Measurements from ENCODE around the gene ACY1.

The ACY1 gene

DNA sequence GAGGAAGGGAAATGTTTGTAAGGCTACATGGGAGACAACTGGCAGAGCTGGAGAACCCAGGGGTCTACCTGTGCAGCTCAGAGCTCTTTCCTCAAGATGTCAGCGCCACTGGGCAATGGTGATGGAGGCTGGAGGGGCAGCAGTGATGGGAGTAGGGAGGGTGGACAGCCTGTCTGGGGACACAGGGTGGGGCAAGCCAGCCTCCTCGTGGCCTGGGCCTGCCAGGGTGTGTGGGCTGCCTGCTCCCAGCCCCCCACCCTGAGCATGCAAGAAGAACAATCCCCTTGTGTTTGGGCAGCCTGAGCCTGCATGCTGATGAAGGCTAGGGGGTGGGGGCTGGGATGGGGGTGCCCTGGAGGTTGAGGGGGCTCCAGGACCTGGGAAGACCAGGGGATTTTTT is 17.3 kb upstream of the ACY1 start:
- no peak for DNase-seq

DNA sequence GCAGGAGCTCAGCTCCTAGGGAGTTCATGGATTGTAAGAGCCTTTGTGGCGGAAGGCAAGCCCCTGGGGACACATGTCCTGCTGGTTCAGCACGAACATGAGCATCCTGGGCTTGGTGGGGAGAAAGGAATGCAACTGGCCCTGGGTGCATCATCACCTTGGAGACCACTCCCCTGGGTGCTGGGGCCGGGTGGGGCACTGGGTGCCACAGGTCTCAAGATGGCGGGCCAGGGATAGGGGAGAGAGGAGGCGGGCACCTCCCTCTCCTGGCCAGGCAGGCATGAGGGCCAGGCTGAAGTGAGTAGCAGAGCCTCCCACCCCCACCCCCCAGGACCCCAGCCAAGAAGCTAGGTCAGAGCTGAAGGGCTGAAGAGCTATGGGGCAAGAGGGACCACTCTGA is 16.8 kb upstream of the ACY1 start:
- DNase-seq: no peak

DNA sequence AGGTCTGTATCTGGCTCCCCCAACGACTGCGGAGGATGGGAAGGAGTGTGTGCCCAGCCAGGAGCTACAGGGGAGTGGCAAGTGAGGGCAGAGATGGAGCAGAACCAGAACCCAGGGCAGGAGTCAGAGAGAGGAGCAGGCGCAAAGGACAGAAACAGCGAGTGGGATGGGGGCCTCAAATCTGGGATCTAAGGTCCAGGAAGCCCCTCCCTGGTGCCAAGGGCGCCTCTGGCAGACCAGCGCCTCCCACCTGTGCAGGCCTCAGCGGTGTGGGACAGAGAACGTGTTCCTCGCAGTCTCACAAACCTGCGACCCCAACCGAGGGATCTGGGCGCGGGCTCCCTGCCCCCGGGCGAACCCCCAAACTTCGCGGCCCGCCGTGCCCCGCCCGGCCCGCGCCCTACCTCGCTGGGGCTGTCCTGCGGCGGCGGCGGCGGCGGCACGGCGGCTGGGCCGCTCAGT is 16.4 kb upstream of the ACY1 start:
- no peak for DNase-seq

DNA sequence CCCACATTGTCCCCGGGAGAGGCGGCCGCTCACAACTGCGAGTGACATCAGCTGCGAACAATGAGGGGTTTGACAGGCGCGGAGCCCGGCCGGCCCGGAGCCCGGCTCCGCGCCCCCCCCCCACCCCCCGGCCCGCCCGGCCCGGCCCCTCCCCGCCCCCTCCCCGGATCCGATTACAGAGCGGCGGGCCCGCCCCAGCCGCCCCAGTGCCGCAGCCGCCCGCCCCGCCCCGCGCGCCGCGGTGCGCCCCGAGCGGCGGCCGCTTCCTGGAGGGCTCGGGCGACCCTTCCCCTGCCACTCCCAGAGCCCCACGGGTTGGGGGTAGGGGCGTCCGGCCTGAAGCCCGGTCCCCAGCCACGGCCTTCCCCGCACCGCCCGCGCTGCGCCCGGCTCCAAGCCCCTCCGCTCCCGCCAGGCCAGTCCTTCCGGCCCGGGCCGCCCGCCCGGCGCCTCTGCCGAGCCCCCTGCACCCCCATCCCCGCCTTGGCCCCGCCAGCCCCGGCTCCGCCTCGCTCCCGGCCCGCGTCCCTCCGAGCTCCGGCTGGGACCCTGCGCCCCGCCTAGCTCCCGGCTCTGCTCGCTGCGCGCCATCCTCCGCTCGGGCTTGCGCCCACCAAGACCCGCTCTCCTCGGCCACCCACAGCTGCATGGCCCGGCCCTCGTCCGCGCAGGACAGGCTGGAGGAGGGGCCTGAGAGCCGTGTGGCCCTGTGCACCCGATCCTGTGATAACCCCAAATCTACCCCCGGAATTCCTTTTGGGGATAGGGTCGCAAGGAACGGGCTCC is 15.8 kb upstream of the ACY1 start, which contains the start of gene PCBP4:
PCBP4 (minus strand) TSS at position 71 of the 786 bp plus-strand sequence. CDS start 6,214 bp downstream, outside the sequence.
- DNase-seq: no peak

DNA sequence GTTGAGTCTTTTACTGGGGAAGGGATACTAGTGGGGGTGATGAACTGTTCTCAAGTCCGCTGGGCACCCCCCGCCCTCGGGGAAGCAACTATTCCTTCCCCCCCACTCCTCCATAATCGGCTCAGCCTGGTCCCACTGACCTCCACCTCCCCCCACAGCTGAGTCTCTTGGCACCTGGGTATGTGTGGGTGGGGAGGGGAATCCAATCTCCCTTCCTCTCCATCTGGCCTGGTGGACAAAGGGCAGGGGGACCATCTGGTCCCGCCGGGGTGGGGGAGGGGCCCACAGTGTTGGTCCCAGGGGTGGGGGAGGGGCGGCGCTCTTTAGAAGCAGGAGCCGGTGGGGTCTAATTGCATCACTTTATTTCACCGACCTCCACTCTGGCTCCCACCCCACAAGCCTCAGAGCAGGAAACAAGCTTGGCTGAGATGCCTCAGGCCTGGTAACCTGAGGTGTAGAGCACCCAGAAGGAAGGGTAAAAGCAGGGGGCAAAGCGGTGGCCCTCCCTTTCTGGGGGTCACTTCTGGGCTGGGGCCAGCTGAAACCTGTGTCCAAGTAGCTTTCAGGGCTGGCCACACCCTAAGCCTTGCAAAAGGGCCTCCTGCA is 15.1 kb upstream of the ACY1 start:
- DNase-seq: no peak

DNA sequence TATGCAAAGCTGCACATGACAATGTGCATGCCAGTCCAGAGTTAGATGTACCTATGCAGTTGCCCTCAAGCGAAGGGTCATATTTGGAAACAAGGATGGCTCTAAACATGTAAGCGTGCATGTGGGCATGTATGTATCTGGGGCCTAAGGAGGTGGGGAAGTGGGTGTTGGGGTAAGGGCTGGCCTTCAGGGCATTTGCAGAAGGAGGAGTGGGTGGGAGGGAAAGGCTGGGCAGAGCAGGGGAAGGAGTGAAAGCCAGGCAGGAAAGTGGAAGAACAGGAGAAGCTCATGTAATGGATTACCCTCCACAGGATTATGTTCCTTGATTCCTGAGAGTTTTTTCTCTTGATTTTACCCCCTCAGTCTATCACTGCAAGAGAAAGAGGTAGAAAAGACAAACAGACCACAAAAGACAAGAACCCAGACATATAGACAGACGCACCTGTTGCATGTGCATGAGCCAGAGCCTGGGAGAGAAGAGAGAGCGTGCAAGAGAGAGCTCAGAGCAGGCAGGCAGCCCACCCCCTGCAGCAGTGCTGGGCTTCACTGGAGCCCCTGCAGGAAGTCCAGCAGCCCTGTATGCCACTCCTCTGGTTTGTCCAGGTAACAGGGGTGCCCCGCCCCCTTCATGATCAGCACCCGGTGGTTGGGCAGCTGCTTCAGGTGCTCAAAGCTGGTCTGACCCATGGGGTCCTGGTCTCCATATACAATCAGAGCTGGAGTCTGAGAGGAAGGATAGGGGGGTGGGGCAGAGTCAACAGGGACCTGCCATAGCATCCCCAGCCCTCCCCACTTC is 14.3 kb upstream of the ACY1 start:
- DNase-seq: no peak

DNA sequence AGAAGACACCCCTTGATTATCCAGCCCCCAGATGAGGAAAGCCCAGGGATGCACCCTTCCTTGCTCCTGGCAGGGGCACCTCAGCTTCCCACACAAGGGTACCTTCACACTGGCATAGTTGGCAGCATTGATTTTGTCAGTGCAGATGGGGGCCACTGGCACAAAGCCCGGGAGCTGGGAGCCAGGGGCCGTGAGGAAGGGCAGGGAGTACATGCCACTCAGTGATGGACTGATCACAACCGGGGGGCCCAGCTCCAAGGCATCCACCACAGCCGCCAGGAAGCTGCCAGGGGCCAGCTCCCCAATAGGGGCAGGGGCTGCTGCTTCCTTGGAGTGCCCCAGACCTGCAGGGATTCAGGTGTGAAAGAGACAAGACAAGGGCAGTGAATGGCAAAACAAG is 13.5 kb upstream of the ACY1 start:
- DNase-seq: no peak

DNA sequence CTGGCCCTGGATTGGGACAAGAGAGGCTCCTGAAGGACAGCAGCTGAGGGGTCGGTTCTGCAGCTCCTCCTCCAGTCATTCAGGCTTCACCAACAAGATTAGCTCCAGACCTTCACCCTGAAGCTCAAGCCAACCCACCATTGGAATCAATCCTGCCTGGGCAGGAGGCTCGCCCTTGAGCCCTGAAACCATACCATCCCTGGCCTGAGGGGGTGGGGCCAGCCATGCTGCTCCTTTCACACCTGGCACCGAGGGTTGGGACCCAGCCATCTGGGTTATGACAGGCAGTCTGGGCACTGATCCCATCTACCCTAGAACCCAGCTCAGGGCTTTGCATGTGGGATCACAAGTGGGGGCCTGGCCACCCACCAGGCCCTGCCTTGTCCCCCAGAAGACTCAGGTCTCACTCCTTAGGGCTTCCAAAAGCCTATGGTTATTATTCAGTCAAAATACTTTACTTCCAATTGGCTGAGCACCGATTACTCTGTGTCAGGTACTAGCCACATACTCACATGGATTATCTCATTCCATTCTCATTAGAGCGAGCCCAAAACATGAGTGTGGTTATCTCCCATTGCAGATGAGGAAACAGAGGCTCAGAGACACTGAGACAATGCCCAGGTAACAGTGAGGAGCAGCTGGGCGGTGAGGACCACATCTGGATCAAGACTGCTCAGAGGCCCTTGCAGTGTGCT is 12.6 kb upstream of the ACY1 start:
- DNase-seq: no peak

DNA sequence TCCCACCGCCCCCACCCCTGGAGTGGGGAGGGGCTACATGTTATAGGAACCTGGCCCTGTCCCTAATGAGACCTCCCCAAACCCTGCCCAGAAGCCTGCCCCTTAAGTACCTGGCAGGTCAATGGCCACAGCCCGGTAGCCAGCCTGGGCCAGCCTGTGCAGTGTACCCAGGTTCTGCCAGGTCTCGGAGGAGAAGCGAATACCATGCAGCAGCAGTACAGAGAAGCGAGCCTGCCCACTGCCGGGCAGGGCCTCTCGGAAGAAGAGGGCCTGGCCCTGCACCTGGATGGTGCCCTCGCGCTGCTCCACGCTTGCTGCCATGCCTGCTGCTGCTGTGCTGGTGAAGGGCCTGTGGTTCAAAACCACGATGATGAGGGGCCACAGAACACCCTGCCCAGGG is 12.0 kb upstream of the ACY1 start:
- DNase-seq: no peak

DNA sequence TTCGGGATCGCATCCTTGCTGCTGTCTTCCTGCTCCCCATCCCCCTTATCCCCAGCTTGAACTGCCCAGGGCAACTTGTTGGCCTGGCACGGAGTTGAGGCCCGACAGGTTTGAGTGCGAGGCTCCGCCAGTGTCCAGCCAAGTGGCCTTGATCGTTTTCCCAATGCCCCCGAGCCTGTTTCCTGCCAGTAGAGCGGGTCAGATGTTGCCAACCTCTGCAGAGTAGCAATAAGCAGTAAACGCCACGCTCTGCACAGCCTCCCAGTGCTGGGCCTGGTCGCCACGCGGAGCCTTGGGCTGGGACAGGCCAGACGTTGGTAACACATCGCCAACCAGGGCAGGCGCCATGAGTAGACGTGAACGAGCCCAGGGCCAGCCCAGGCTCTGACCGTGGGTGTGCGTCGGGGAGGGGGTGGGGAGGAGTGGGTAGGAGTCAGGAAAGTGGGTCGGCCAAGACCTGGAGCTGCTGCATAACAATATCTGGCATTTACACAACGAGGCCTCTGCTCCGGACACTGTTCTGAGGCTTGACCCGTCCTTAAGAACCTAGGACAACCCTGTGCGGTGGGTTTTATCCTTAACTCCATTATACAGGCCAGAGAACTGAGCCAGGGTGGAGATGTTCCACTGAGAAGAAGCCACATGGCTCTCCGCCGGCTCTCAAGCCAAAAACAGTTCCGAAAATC is 8.9 kb upstream of the ACY1 start:
- no peak for DNase-seq

DNA sequence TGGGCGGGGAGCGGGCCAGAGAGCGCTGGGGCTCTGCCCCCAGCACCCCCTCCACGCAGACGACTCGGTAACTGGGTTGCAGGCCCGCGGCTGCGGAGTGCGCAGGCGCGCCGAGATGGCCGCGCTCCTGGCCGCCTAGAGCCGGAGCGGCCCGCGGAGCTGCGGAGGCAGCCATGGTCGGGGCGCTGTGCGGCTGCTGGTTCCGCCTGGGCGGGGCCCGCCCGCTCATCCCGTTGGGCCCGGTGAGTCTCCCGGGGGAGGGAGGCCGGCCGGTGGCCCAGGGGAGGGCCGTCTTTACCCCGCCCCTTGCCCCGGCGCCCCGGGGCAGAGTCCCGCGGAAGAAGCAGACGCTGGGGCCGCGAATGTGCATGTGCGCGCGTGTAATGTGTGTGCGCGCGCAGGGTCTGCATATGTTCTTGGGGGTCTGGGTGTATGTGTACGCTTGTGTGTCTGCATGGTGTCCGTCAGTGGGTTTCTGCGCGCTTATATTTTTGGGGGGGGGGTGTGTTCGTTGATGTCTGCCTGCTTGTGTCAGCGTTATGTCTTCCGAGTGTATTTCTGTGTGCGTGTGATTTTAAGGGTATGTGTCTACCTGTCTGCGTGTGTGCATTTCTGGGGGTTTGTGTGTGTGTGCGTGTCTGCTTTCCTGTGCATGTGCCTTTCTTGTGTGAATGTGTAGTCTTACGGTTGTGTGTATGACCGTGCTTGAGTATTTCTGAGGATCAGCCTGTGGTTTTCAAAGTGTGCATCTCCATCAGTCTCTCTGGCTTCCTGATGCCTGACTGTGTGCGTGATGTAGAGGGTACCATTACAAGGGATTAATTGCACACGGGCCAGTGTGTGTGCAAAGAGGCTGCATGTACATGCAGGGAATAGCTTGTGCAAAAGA is 8.1 kb upstream of the ACY1 start, which contains the start of gene ABHD14A:
ABHD14A (plus strand) TSS at position 102 of the 889 bp plus-strand sequence; CDS start at position 174, 72 bp downstream.
- peak; percentile 54 to 57 for DNase-seq

DNA sequence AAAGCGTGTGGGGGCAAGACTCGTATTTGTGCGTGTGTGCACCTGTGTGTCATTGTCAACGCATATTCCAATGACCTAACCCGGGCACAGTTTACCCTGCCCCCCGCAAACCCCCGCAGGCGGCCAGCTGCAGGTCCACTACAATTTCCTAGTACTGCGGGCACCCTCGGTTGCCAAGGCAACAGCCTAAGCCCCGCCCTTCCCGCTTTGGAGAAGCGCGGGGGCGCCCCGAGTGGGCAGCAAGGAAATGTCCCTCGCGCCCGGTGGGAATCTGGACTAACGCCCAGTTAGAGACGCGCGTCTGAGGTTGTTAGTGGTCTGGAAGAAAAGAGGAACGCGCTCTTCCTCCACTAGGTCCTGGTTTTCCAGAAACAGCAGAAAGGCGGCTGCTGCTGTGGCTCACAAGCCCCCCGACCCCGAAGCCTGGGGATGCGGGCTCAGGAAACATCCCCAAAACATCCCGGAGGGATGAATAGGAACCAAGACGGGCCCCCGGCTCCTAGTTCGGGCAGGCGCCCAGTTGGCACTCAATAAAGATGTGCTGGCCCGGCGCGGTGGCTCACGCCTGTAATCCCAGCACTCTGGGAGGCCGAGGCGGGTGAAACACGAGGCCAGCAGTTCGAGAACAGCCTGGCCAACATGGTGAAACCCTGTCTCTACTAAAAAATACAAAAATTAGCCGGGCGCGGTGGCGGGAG is 7.3 kb upstream of the ACY1 start:
- DNase-seq: no peak

DNA sequence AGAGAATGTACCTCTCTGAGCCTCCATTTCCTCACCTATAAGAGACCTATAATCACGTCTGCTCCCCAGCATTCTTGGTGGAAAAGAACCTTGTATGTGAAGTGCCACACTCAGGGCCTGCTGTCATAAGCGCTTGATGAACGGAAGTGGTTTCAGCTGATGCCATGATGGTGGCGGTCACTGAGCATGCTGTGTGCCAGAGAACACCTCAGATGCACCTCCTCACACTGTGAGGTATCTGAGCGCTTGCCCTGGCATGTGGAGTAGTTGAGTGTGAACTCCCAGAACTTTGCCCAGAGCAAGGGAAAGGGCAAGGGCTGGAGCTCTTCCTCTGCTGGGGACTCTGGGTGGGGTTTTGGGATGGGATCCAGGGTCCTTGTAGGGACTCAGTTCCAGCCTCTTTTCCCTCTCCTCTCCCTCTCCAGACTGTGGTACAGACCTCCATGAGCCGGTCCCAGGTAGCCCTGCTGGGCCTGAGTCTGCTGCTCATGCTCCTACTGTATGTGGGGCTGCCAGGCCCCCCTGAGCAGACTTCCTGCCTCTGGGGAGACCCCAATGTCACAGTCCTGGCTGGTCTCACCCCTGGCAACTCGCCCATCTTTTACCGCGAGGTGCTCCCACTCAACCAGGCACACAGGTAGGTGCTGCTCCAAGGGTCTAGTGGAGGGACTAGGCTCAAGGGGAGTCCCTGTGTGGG is 5.7 kb upstream of the ACY1 start:
- no peak for DNase-seq

DNA sequence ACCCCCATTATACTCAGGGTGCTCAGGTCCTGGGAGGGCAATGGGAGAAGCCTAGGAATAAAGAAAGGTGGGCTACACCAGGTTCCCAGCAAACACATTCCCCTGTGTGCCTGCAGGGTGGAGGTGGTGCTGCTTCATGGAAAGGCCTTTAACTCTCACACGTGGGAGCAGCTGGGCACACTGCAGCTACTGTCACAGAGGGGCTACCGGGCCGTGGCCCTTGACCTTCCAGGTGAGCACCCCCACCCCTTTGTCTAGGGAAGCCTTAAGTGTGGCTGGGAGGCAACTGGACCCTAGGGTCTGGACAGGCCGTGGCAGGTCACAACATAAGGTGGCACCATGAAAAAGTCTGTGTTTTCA is 5.2 kb upstream of the ACY1 start:
- no peak for DNase-seq

DNA sequence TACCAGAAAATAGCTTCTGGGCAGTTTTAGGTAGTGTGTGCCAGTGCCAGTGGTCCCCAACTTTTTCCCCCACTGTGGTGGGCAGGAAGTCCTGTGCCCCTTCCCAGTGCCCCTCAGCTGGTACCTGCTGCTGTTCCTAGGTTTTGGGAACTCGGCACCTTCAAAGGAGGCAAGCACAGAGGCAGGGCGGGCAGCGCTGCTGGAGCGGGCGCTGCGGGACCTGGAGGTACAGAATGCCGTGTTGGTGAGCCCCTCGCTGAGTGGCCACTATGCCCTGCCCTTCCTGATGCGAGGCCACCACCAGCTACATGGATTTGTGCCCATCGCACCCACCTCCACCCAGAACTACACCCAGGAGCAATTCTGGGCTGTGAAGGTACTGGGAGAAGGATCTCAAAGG is 3.1 kb upstream of the ACY1 start:
- DNase-seq: no peak

DNA sequence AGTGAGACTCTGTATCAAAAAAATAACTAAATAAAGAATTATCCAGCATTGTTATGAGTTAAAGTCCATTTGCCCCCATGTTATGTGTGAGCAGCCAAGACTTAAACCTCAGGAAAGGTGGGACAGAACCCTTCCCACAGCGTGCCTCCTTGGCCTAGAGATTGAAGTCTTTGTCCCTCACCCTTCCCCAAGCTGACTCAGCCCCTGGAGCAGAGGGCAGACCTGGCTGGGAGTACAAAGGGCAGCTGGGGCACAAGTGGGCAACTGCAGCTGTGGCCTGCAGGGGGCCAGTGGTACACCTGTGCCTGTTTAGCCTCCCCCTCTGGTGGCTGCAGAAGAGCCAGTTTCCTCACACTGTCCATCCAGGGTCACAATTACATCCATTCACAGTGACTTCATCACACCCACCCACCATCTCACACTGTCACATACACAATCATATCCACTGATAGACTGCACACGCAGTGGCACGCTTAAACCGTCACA is 940 bp upstream of the ACY1 start:
- no peak for DNase-seq

DNA sequence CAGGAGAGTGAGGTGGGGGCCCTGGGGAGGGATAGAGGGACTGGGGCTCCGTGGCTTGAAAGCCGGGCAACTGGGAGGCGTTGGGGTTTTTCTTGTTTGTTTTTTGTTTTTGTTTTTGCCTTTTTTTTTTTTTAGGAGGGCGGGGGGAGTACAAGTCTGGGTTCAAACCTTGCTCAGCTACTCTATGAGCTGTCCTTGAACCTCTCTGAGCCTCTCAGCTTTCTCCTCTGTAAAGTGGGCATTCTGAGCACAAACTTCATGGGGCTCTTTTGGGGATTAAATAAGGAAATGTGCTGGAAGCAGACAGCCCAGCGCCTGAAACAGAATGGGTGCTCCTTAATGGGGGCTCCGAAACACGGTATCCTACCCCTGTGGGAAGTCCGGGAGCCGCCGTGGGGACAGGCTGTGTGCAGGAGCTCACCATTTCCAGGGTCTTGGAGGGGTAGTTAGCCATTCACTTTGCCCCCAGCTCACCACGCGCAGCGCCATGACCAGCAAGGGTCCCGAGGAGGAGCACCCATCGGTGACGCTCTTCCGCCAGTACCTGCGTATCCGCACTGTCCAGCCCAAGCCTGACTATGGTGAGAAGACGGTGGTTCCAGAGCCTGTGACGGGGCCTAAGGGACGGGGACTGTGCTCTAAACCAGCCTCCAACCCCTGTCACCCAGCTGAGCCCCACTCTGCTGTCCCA is 388 bp downstream of the ACY1 start:
- no peak for DNase-seq

DNA sequence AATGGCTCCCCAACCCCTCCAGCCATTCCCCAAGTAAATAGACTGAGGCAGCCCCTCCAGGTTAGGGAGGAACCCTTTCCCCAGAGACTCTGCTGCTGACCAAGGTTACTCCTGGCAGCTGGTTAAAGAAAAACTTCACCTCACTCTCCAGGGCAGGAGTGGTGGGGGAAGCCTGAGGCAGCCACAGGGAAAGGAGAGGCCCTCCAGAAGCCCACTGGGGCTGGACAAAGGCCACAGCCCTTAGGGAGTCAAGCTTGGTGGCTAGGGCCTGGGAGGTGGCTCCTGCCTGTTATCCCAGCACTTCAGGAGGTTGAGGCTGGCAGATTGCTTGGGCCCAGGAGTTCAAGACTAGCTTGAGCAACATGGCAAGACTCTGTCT is 923 bp downstream of the ACY1 start:
- no peak for DNase-seq

DNA sequence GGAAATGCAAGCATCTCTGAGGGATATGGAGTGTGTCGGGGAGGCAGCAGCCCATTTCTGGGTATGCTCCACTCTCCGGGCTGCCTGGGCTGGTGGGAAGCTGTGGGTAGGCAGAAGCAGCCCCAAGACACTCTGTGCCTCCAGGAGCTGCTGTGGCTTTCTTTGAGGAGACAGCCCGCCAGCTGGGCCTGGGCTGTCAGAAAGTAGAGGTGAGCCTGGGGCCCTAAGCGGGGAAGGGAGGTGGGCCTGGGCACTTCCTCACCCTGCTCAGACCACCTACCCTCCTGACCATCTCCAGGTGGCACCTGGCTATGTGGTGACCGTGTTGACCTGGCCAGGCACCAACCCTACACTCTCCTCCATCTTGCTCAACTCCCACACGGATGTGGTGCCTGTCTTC is 1.7 kb downstream of the ACY1 start:
- no peak for DNase-seq

All from activated CD4-positive, alpha-beta T cell treated with anti-CD3 and anti-CD28 coated beads, Interleukin-2, amount 50 U/mL, for 4 hours (primary cell).